ENCODE data around the gene NLRP1. TPM values are rescaled to one million over a fixed set of nuclear protein-coding genes. Genes with fewer than 3 reads are reported as not detected.

The NLRP1 gene
- total and polyA plus RNA-seq, 9 of the 15 experiments (the other 6 are each of a cell fraction or from before 2014, with no cell fraction given): 4.0 to 69.4 (median 27.7) TPM

- no peak for TF ChIP-seq KDM4B (IDR thresholded peaks at IDR 0.05; ENCODE audit: borderline replicate concordance in 2 of 2, low read depth in 1 of 2)
- no peak for TF ChIP-seq FOS (IDR thresholded peaks at IDR 0.05; ENCODE audit: extremely low read depth, insufficient read length)
Observed at GRCh38 chr17:5539286-5539685, 45.0 kb downstream of the NLRP1 start (continued).

GRCh38 chr17:5536866-5537650, 47.3 kb downstream of the NLRP1 start:
- no peaks in the 10 kb centered on the region; a peak in 1 of 5 replicates for H3K4me1 ChIP-seq (replicated peaks in 1 of 2; ENCODE audit: control insufficient read depth in 2 of 2, insufficient read depth in 2 of 2, low read length in 2 of 2)
- in situ Hi-C loops (cut with MboI): no loop called here
- TF ChIP-seq ARID4B (CRISPR knock-in tag; IDR thresholded peaks at IDR 0.05) (no peak), ZEB2 (IDR thresholded peaks at IDR 0.05) (no peak), ZNF354B (CRISPR knock-in tag; IDR thresholded peaks at IDR 0.05) (no peak), EP400 (IDR thresholded peaks at IDR 0.05) (no peak), POLR2G (IDR thresholded peaks at IDR 0.05; ENCODE audit: low read depth, low read length) (no peak), CGGBP1 (CRISPR knock-in tag; IDR thresholded peaks at IDR 0.05) (no peak), ATF4 (CRISPR knock-in tag; IDR thresholded peaks at IDR 0.05) (no peak), KLF1 (tag; IDR thresholded peaks at IDR 0.05) (no peak), ZNF780A (CRISPR knock-in tag; IDR thresholded peaks at IDR 0.05) (no peak), ZNF785 (CRISPR knock-in tag; IDR thresholded peaks at IDR 0.05) (no peak), NR2C2 (CRISPR knock-in tag; IDR thresholded peaks at IDR 0.05) (no peak), NR2C2 (tag; IDR thresholded peaks at IDR 0.05) (no peak), GTF2B (IDR thresholded peaks at IDR 0.05; ENCODE audit: extremely low read depth, insufficient read length) (no peak)

More at GRCh38 chr17:5536866-5537650, 47.3 kb downstream of the NLRP1 start:
- H2AFZ ChIP-seq (ENCODE audit: low read depth, low read length): no peak overlapping the region
- ATAC-seq (no peak), DNase-seq (ENCODE audit: extremely low read depth in 1 of 4, low spot score in 3 of 4) (no peak), FAIRE-seq (no peak)
- intact Hi-C loops (cut with micrococcal nuclease): no loop called here
- no peak overlapping the region for H3K27ac ChIP-seq (ENCODE audit: extremely low read depth, low read depth, low read length)
- no peaks in the 10 kb centered on the region for H3K79me2 ChIP-seq (ENCODE audit: control insufficient read depth, insufficient read depth, low read length)
- H3K4me2 ChIP-seq (ENCODE audit: insufficient read depth, low read length): no peak overlapping the region
- CTCF ChIA-PET (ENCODE audit: low intra/inter-chr PET ratio): no interaction called here
- 82% methylated on average over 8 of the region's 11 CpGs for WGBS (ENCODE audit: insufficient coverage, low coverage, missing lambda C conversion rate)
- no peaks in the 10 kb centered on the region for H3K9me1 ChIP-seq (ENCODE audit: control insufficient read depth, insufficient read depth, low read length)
- H4K20me1 ChIP-seq (replicated peaks; ENCODE audit: control insufficient read depth, insufficient read depth, low read length): no peaks in the 10 kb centered on the region
- BruUV-seq (replicated peaks): no TSS peak
- no peak overlapping the region for H3K4me3 ChIP-seq
- no peak overlapping the region for H3K9ac ChIP-seq (ENCODE audit: insufficient read depth in 1 of 2, low read depth in 2 of 2, low read length in 2 of 2)
- peaks cover 63% of the 10 kb centered on the region; the same call in 2 of the 3 replicates for H3K36me3 ChIP-seq (ENCODE audit: control insufficient read depth, insufficient read depth, low read length)
- H3K27me3 ChIP-seq (ENCODE audit: control insufficient read depth in 2 of 2, insufficient read depth in 2 of 2, low read length in 2 of 2): no peaks in the 10 kb centered on the region
- POLR2A ChIA-PET: interaction anchor here (0.6 kb wide), 1 partner anchor 320 kb away, joined by 3 read pairs; no protein-coding TSS in a partner anchor
- no peaks in the 10 kb centered on the region for H3K9me3 ChIP-seq (replicated peaks; ENCODE audit: control insufficient read depth, insufficient read depth, low read depth, low read length)

Data from K562 (cell line).